HG02798 (cell line): ENCODE results near the gene DIAPH2.
"Not testable (repeated sequence)": the region's sequence is repeated elsewhere in the genome, so short reads cannot be mapped to it uniquely, and the experiment has no call there.

Experiments
- ATAC-seq: cut with Tn5 transposase; IDR thresholded peaks from one replicate; pipeline ENCODE4 v1.9.1; 2021; ENCODE audit warnings: mild to moderate bottlenecking; ENCODE audit not compliant: unreplicated experiment, poor library complexity

Gene DIAPH2

DNA sequence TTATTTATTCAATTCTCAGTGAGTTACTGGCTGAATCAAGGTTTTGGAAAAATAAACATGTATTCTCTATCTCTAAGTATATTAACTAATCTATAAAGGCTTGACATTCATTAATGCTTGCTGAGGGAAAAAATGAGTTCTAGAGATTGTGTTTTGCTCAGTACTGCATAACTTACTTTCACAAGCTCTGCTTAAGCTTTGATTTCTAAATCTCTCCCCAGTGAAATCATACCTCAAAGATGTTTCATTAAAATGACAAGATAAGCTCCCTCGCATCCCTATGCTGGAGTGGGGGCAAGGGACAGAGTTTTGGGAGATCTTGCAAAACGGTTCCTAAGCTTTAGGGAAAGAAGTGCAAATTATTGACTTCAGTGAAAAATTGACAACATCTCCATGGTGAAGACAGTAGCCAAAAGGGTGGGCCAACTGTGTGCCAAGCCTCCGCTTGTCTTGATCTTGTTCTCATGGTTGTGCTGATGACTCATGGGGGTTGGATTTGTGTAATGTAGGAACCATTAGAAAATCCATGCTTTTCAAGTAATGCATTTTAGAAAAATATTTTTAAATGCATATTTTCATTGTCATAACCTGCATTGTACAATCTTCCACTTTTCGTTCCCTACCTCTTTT lies 720.5 kb downstream of the DIAPH2 start:
- no peak for ATAC-seq

DNA sequence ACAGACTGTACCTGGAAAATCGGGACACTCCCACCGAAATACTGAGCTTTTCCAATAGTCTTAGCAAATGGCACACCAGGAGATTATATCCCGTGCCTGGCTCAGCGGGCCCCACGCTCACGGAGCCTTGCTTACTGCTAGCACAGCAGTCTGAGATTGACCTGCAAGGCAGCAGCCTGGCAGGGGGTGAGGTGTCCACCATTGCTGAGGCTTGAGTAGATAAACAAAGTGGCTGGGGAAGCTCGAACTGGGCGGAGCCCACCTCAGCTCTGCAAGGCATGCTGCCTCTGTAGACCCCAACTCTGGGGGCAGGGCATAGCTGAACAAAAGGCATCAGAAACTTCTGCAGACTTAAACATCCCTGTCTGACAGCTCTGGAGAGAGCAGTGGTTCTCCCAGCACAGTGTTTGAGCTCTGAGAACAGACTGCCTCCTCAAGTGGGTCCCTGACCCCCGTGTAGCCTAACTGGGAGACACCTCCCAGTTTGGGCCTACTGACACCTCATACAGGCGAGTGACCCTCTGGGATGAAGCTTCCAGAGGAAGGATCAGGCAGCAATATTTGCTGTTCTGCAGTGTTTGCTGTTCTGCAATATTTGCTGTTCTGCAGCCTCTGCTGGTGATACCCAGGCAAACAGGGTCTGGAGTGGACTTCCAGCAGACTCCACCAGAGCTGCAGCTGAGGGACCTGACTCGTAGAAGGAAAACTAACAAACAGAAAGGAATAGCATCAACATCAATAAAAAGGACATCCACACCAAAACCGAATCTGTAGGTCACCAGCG lies 725.2 kb downstream of the DIAPH2 start:
- not testable (repeated sequence) for ATAC-seq

DNA sequence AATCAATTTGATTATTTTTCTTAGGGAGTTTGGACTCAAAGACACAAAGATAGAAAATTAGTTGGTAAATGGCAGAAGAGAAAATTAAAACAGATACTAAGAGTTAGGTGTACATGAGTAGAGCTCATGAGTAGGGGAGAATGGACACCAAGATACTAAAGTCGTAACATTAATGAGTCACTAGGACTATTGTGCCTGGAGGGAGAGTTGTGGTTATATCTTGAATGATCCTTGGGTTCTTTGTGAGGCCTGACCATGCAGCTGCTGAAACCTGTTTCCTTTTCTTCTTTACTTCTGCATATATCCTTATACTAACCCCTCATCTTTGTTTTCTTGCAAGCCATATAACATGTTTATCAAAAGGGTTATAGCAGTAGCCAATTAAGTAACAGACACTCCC lies 731.8 kb downstream of the DIAPH2 start:
- ATAC-seq: no peak

GRCh38 chrX:97429101-97429500 lies 744.5 kb downstream of the DIAPH2 start:
- no peak for ATAC-seq

DNA sequence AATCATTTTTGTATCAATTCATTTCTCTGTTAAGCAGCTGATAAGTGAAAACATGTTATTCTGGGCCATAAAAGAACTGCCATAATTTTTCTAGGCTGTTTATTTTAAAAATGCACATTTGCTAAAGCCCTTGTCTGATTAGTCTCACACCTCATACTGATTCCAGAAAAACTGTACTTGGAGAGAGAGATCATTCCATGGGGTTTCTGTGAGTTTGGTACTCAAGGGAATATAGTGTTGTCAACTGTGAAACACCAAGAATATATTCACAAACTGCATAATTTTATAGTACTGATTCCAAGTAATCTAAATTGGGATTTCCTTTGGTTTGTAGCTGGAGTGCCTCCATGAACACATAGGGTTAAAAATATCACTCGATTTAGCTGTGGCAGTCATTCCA lies 746.6 kb downstream of the DIAPH2 start:
- ATAC-seq: no peak

DNA sequence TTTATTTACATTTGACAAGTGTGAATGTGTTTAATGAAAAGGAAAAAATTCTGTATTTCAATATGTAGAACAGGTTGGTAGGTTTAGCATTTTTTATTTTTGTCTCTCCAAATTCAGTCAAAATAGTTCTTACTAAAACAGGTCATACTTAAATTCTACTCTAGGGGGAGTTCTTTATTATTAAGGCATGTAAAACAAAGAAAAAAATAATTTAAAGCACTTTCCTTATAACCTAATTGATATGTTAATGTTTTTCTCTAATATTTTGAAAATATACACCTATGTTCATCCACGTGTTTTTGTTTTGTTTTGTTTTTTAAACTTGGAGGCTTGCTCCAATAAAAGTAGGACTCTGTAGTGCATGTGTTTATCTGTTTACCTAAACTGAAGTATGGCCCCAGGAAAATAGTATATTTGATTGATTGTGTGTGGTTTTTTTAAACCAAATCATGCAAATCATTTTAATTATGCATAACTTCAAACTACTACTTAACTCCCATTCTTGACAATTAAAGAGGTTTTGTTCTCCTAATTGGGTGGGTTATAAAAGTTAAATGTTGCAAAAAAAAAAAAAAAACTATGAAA lies 761.7 kb downstream of the DIAPH2 start:
- no peak for ATAC-seq

GRCh38 chrX:97447306-97447705 lies 762.7 kb downstream of the DIAPH2 start:
- no peak for ATAC-seq

- peak; percentile 53 for ATAC-seq
These were observed 767.6 kb downstream of the DIAPH2 start for GRCh38 chrX:97452283-97452682.

- no peak for ATAC-seq
These were observed 777.1 kb downstream of the DIAPH2 start for GRCh38 chrX:97461763-97462162.

DNA sequence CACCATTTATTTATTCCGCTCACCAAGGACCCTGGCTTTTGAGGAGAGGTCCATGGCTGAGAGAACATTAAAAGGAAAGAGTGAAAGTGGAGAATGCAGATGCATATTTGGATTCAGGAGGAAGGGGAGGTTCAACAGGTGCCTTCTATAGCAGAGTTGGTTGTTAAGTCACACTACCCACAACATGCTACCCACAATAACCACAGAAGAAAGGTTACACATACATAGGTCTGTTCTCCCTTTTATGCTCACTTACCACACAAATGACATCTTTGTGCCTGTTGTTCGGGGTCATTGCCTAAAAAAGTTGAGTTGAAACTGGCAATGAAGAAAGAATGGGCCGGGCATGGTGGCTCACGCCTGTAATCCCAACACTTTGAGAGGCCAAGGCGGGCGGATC lies 786.4 kb downstream of the DIAPH2 start:
- no peak for ATAC-seq

DNA sequence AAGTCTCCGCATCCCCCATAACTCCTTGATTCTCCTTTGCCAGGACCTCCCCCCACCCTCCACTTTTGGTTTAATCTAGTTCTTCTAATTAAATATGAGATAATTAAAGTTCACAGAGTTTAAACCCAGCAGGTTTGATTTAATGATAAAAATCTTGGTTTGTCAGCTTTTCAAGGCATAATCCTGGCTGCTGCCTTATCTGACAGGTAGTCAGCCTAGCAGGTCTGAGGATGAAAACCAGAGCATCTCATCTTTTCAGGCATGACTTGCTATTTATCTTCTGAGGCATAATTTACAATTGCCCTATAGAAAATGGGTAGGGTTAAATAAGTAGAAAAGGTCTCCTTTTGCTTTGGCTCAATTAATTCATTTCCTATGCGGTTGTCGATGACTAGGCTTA lies 790.3 kb downstream of the DIAPH2 start:
- no peak for ATAC-seq

DNA sequence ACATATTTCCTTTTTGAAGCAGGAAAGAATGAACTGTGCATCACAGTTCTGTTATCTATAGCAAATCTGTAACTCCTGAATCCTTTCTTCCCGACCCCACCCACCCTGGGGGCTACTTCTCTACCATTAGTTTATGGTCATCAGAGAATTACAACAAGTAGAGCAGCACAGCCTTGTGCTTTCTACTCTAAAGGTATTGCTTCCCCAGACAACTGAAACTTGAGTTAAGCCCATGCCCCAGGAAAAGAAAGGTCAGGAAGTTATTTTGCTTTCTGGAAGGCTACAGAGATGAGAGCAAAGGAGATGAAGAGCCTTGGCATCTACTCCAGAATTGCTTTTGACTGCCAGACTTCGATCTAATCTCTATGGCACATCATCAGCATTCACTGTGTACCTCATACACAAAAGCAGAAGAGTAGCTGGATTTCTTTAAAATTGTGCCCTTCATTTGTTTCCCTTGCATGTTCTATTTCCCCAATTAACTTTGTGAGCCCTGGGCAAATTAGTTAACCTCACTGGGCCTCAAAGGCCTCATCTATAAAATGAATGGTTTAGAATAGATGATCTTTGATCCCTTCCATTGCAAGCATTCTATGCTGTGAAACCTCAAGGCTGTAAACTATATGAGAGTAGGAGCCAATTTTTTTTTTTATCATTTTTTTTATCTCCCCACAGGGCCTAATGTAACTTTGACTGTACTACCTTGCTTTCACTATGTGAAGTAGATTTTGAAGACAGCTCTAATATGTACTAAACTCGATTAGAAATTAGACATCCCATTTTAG lies 794.7 kb downstream of the DIAPH2 start:
- ATAC-seq: no peak

DNA sequence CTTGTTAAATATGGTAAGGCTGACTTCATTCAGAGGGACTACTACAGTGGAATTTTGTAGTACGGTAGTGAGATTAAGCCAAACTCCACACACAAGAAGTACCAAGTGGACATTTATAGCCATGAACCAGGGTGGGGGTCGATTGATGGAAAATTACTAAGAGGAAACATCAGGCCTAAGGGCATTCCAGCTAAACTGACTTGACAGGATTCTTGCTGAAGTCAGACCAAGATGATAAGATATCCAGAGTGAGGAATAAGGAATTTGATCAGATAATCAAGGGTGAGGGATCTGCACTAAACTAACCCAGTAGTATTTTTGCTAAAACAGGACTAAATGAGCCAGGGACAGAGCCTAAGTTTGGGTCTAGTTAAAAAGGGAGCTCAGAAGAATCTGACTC lies 796.6 kb downstream of the DIAPH2 start:
- no peak for ATAC-seq

DNA sequence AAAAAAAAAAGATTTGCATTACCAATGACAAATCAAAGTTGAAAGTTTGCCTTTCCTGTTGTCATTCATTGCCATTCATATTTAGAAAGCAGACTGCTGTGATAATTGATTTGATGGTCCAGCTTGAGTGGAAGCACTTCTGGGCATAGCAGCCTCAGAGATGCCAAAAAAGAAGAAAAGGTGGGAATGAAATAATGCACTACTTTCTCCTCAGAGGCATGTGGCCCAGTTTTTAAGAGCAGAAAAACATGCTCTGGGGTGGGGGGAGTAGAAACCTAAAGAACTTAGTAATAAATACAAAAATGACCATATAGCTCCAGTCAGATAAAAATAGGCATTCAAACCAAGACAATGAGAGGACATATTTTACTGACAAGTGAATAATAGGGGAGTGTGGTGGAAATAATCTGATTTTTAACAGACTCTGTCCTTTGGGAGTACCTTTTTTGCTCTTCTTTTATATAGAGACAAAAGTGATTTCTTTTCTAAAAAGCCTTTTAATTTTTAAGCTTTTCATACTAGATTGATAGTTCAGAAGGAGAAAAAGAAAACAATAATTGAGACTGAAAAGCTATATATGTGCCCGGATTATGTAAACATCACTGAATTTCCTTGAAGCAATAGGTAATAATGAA lies 798.1 kb downstream of the DIAPH2 start:
- no peak for ATAC-seq

DNA sequence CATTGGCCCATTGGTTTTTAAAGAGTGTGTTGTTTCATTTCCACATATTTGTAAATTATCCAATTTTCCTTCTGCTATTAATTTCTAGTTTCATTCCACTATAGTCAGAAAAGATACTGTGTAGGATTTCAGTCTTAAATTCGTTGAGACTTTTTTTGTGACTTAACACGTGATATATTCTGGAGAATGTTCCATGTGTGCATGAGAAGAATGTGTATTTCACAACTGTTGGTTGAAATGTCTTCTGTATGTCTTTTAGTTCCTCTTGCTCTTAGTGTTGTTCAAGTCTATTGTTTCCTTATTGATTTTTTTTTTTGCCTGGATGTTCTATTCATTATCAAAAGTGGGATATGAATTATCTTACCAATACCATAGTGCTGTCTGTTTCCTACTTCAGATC lies 806.0 kb downstream of the DIAPH2 start:
- ATAC-seq: no peak

DNA sequence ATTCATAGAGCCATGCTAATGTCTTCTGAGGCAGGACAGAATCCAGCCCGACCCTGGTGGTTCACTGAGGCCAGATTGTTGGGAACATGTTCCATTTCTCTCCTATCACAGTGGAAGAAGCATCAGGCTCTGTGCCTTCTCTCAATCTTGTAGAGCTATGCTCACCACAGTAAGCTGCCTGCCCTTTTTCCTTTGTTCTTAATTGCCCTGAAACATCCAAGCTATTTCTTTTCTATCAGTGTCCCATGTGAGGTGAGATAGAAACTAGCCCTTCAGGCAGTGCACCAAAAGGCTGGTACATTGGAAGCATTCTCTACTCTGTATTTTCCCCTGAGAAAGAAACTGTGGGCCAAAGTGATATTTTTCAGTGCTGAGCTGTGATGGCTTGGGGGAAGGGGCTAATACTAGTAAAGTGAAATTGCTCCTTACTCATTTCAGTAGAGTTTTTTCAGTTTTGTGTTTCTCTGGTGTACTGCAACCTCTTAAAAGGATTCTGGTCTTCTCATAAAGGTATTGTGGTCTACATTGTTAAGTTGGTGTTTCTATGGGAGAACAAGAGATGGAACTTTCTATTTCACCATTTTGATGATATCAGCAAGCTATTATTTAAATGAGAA lies 810.2 kb downstream of the DIAPH2 start:
- peak; percentile 94 for ATAC-seq

- no peak for ATAC-seq
These were observed 813.5 kb downstream of the DIAPH2 start for GRCh38 chrX:97498093-97498492.

DNA sequence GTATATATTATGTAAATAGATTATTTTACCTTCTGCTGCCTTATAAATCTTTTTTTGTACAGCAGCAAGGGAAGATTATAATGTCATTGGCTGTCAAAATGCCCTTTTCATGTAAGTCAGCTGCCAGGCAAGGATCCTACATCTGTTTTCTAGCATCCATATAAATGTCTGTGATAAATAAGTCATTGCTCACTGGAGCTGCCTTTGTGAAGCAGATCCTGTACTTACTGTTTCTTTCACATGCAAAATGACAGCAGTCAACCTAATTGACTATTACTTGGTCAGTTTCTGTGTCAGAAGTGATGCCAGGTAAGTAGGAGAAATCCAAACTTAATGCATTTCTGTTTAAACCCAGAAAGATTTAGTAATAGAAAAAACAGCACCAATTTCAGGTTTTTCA lies 819.8 kb downstream of the DIAPH2 start:
- ATAC-seq: no peak

GRCh38 chrX:97517763-97518162 lies 833.1 kb downstream of the DIAPH2 start:
- no peak for ATAC-seq

DNA sequence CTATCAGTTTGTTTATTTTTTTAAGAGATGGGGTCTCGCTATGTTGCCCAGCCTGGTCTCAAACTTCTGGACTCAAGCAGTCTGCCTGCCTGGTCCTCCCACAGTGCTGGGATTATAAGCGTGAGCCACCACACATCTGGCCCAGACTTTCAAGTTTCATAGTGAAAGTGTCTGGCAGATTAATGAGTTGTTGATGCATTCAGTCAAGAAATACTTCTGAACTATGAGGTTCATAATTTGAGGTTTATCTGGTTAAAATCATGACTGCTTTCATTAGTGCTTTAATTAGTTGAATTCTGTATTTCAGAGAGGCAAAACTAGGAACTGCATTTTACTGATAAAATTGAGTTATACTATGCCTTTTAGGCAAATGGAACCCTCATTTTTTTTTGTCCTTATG lies 837.7 kb downstream of the DIAPH2 start:
- no peak for ATAC-seq
